ENCODE measurements around the gene DRC1.

DRC1 gene

DNA sequence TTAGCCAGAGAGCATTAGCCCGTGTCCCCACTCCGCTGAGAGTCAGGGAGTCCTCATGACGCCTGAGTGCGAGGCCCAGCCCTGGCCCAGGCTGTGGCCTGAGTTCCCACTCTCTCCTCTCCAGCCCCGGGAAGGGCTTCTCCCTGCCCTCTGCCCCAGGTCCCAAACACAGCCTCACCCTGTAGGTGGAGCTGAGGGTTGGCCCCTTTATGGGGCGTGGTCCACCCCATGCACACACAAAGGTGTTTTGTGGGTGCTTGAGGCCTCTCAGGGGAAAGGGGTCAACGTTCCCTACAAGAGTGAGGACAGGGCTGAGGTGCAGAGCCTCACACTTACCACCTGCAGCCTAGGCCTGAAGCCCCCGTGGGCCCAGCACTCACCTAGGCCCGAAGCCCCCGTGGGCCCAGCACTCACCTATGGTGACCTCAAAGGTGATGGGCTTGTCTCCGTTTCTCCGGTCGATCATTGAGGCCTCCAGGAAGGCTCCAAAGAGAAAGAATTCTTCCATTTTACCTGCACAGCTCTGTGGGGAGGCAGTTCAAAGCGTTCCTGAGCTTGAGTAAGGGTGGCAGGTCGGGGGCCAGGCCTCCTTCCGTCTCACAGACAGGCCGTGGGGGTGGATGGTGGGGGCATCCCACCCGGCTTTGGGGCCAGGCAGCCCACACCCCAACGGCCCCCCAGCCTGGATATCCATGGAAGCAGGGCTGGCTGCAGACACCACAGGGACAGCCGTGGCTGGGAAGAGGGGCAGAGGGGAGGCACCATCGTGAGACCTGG, 78.3 kb downstream of the DRC1 start:
- no peak for DNase-seq

DNA sequence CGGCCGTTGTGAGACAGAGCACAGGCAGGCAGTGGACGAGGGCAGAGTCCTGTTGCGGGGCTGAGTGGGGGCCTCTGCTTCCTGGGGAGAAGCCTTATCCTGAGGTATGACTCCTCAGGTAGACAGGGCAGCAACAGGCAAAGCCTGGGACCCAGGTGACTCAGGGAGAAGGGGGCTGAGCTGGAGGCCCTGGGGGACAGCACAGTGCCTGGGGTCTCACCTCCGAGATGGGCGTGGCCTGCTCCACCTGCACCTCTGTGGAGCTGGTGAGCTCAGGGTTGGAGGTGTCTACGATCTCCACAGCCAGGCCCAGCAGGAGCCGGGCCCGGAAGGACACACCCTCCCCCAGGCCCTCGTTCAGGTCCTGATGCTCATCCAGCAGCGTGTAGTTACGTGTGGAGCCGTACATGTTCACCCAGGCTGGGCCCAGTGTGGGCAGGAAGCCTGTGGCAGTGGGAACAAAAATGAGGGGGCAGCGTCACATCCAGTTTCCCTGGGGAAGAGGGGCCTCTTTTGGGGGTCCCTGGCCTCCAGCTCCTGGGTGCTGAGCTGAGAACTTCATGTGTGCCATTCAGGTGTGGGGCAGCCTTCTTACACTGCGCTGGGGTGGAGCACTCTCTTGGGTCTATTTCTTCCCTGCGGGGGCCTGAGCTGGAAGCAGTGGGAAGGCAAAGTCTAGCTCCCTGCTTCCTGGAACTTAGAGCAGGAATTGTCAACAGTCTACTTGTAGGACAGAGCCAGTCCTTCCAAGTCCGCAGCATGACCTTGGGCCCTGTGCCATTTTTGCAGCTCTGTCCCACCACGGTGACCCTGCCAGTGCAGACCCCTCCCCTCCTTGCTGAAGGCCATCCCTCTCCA, 79.1 kb downstream of the DRC1 start:
- DNase-seq: no peak

DNA sequence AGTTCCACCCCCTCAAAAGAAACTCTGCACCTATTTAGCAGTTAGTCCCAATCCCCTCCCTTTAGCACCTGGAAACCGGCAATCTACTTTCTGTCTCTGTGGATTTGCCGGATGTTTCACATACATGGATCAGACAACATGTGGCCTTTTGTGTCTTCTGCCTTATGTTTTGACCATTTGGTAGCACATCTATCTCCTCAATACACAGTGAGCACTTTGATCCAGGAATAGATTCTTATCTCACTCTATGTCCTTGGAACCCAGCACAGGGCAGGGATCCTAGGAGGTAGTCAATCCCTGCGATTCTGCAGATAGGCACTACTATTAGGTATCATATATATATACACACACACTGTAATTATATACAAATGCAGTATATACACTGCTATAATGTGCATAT, 80.0 kb downstream of the DRC1 start:
- no peak for DNase-seq

DNA sequence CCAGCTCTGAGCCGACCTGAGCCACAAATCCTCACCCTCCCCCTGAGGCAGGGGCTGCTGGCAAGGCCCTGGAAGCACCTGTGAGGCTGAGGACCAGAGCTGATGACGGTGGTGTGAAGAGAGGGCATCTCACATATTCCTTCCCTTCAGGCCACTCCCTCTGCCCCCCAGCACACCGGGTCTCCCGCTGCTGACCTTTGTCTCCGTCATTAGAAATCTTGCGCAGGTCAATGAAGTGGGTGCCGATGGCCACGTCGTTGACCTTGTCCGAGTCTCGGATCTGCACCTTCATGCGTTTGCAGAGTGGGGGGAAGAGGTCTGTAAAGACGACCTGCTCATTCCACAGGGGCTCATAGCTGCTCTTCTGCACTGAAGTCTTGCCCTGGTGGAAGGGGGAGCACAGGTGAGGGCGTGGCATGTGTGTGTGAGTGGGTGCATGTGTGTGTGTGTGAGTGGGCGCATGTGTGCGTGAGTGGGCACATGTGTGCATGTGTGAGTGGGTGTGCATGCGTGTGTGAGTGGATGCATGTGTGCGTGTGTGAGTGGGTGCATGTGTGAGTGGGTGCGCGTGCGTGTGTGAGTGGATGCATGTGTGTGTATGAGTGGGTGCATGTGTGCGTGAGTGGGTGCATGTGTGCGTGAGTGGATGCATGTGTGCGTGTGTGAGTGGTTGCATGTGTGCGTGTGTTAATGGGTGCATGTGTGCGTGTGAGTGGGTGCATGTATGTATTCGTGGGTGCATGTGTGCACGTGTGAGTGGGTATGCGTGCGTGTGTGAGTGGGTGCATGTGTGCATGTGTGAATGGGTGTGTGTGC, 80.7 kb downstream of the DRC1 start:
- no peak for DNase-seq

DNA sequence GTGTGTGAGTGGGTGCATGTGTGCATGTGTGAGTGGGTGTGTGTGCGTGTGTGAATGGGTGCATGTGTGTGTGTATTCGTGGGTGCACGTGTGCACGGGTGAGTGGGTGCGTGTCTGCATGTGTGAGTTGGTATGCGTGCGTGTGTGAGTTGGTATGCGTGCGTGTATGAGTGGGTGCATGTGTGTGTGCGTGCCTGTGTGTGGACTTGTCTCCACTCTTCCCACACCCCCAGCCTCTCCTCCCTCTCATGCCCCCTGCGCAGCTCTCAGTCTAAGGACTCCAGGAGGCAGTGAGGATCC, 81.3 kb downstream of the DRC1 start:
- DNase-seq: no peak

DNA sequence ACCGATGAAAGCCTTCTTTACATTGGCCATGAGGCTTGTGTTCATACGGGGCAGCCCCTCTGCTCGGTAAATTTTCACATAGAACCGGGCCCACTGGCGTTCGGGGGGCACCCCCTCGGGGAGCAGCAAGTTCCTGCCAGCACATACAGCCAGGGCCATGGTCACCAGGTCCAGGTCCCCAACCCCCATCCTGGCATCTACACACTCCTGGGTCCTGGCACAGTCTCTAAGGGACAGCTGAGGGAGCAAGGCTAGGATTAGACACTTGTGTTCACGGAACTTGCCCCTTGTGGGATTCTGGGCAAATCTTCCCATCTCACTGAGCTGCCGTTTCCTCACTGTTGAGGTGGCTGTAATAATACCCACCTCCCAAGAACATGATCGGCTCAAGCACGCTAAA, 81.8 kb downstream of the DRC1 start:
- no peak for DNase-seq

DNA sequence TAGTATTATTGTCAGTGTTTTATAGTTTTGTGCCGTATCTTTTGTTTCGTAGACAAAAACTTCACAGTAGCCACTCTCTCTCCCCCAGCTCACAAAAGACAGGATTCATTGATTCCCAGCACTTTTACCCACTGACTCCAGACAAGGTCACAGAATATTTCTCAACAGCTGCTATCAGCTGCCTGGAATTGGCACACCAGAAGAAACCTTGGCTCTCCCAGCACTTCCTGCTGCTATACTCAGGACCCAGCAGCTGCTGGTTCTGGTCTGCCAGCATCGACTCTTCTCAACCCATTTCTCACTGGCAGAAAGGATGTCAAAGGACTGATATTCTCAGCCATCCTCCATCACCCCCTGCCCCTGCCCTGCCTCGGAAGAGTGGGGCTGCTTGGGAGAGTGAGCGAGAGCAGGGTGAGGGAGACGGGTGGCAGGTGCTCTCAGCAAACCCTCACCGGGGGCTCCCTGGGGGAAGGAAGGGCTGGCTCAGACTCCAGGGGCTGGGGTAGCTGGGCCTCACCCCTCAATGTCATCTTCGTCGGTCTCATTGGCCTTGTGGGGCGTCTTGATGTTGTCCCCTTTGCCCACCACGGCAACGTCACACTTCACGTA, 82.3 kb downstream of the DRC1 start:
- DNase-seq: no peak

DNA sequence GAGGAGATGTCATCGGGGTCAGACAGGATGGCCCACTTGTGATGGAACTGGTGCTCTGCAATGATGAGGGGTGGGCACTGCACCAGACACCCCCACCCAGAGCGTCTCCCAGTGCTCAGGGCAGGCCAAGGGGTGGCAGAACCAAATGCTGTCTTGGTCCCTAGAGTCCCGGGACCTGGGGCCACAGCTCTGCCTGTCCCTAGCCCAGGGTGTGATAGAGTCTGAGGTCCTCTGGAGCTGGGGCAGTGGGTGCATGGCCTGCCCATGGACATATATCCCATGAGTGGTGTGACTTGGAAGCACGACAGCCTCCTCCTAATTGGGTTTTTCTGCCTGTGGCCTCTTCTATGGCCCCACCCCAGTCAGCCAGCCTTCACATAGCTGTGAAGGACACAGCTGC, 82.9 kb downstream of the DRC1 start:
- no peak for DNase-seq

DNA sequence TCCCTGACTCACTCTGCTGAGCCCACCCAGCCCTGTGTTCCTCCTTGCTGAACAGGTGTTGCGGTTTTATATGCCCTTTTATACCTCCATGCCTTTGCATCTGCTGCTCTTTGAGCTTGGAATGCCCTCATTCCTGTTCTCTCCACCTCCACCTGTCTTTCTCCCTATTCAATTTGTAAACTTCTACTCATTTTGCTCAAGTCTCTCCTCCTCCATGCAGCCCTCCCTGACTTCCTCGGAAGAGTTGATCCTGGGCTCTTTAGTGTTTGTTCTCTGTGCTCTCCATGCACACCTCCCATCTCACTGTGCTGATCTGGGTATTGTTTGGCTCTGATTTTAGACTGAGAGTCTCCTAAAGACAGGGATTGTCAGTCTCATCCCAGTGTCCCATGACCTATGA, 83.4 kb downstream of the DRC1 start:
- DNase-seq: no peak

DNA sequence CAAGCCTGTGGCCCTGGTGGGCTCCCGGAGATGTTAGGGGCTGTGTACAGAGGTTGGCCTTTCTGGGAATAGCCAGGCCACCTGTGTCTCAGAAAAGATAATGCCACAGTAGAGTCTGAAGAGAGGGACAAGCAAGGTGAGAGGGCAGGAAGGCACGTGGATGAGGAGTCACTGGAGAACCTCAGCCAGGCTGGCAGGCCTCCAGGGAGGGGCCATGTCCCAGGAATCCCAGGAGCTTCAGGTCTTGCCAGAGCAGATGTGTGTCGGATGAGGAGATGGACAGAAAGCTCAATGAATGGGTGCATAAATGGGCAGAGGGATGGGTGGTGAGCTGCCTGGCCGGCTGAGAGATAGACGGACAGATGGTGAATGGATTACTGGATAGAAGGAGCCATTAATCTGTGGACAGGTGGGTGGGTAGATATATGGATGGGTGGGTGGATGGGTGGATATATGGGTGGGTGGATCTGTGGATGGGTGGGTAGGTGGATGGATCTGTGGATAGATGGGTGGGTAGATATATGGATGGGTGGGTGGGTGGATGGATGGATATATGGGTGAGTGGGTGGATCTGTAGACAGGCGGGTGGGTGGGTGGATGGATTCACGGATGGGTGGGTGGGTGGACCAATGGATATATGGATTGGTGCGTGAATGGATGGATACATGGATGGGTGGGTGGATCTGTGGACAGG, 84.2 kb downstream of the DRC1 start:
- DNase-seq: no peak

DNA sequence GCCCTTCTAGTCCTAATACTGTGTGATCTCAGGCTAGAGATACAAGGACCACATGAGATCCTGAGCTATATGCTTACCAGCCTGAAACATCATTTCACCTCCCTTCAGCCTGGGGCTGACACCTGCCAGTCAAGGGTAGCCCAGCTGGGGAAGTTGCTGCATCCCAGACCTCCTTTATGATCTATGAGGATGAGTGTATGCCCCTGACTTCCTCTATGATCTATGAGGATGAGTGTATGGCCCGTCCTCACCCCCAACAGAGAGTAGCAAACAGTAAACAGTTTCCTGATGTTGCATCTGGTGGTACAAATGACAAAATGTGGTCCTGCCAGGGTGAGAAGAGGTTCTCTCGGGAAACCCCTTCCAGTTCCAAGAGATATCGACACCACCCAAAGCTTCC, 85.1 kb downstream of the DRC1 start:
- DNase-seq: no peak

DNA sequence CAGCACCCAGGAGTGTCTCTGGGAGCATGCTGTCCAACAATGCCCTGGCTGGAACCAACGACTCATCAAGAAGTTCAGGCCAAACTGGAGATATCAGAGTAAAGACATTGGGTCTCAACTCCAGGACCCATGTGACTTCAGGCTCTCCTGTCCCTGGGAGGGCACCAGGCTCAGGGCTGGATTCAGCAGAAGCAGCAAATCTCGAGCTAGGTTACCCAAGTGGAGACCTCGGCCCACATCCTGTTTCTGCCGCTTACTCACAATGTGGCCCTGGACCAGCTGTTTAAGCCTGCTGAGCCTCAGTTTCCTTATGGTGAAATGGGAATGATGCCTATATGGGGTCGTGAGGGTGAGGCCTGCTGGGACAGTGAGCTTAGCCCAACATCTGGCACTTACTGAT, 85.5 kb downstream of the DRC1 start:
- DNase-seq: no peak

DNA sequence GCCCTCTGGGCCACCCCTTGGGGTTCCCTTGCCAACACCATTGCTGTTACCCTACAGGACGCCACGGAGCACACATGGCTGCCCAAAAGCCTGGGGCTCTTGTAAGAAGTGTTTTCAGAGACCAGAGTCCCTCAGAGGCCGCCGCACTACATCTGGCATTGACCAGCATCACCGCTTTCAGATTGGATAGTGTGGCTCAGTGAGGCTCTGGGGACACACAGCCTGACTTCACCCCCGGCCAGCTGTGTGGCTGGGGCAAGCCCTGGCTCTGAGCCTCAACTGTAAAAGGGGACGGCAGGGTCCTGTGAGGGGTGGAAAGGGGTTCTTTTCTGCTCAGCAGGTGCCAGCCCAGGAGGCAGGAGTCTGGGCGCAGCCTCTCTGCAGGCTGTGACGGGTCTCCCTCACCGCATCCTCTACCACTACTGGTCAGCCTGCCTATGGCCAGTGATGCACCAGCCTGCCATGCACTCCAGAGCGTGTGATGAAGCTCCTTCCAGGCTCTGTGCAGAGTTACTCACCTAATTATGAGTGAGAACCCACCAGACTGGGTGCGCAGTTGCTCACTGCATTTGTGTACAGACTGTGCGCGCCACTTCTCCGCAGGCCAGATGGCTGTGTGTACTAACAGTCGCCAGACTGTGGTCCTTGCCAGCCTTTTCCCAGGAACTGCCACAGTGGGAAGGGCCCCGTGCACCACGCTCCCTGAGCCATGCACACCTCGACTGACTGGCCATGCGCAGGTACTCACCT, 86.9 kb downstream of the DRC1 start:
- DNase-seq: no peak

DNA sequence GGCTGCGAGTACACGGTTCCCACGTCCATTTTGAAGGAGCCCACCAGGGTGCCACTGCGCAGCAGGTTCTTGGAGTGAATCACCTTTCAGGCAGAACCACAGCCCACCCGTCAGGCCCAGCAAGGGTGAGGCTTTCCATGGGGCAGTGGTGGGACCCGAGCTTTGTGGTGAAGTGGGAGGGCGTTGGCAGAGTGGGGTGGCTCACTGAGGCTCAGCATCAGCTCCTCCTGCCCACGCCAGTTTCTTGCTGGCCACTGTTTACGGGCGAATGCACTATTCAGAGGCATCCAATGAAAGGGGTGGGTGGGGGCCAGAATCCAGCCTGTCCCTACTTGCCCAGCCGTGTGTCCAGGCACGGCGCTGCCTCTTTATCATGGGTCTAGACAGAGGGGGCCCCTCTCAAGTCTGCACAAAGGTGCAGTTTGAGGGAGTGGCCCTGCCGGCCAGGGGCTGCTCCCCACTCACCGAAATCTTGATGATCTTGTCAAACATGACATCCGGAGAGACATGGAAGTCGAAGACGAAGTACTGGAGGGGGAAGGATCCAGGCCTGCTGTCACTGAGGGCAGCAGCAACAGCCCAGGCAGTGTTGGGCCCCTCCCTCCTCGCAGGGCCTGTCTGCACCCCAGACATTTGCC, 87.6 kb downstream of the DRC1 start:
- DNase-seq: no peak

DNA sequence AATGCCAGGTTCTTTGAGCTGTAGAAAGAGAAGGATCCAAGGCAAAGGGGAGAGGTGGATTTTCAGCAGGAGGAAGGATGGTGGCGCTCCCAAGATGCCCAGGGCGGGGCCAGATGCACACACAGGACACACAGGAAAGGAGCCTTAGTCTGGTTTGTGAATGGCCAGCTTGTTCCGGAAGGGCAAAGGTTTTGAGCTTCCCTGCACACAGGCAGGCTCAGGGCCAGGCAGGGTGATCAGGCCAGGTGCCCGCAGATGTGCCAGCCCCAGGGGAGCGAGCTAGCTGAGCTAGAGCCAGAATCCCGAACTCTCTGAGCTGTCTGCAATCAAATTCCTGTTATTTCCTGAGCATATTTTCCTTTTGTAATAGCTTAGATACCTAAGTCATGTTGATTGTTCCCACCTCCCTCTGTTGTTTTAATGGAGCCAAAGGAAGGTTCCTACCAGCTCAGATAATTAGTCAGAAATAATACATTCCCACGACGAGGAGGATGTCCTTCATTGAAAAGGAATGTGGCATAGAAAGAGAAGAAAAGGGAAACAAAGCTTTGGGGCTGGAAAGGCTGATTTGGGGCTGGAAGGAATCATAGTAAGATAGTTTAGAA, 89.9 kb downstream of the DRC1 start:
- DNase-seq: no peak

DNA sequence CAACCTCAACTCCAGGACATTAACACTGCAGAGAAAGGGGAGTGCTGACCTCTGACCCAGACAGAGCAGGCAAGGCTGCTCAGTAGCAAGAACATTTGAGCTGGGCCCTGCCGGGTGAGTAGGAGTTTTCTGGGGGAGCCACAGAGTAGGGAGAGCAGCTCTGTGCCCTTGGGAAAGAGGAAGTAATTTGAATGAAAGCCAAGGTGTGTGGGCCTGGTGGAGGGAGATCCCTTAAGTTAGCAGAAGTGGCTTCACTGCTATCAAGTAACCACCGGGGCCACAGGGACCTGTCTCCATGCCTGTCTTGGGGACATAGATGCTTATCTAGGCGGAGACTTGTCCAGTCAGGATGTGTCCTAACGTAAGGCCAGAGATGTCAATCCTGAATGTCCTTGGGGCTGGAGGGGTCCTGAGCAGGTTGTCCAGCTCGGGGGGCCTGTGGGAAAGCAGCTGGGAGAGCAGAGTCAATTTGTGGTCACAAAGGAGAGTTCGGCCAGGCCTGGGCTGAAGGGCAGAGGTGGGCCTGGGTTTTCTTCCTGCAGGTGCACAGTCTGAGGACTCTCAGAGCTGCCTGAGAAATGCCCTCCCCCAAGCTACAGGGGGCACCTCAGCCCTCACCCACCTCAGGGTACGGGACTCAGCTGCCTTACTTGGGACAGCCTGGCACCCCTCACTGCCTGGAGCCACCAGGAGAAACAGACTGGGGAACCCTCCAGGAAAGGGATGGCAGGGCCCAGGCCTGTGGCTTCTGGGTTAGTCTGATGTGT, 91.2 kb downstream of the DRC1 start:
- DNase-seq: peak; percentile 14 to 52

DNA sequence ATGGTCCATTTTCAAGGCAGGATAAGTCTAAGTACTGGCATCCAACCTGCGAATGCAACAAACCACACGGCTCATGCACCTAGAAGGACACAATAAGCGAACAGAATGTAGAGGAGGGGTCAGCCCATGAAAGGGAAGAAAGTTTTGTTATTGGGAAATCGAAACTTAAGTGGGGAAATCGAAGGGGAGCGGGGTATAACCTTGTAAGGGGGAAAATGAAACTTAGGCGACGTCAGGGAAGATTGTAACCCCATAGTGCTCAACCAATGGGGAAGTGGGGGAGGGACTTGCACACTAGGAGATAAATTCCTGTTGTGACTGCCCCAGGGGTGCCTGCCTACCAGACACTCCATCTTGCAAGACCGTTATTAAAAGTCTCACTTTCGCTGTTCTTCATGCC, 91.8 kb downstream of the DRC1 start:
- DNase-seq: peak in 1 of 2 experiments; percentile 4

DNA sequence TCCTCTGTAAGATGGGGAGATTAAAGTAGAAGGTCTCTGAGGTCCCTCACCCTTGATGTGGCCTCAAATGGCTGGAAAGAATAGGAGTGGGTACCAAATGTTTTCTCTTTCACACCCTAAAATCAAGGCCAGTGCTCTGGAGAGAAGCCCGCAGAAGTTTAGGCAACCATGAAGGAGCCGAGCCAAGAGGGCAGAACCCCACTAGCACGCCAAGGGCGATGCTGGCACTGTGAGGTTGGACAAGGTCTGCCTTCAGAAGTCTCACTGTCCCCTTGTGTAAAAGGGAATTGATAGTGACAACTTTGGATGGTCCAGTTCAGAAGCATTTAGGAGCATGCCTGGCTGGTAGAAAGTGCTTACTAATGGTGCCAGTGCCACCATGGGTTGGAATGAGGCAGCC, 92.5 kb downstream of the DRC1 start:
- DNase-seq: no peak

DNA sequence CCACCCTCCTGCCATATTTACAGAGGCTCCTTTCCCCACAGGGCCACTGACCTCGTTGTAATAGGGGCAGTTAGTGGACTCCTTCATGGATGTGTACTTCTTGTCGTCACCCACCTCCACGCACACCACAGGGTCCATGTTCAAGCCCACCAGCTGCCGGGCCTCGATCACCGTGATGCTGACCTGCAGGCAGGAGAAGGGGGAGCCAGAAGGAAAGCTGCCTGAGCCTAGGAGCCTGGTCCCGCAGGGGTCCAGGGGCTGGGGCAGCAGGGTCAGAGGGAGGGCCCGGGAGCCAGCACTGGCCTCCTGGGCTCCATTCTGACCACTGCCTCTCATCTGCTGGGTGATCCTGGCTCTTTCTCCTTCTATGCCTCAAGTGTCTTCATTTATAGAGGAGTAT, 93.2 kb downstream of the DRC1 start:
- DNase-seq: no peak

DNA sequence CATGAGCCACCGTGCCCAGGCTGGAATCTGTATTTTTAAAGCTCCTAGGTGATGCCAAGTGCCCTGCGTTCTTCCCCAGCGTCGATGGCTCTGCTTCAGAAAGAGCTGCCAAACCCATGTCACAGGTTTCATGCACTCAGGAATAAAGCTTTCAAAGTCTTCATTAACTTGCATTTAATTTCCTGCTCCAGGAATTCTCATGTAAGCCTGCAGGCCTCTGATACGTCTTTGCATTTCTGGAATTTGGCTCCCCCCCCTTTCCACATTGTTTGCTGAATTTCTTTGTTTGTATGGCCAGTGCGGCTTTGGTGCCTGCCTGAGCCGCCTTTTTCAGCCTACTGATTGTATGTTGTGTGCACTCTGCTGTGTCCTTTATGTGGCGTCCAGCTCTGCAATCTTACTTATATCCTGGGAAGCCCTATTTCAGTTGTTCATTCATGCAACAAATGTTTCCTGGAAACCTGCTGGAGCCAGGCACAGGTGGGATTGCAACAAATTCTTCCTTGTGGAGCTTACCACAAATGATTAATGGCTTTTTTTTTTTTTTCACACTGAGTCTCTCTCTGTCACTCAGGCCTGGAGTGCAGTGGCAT, 94.1 kb downstream of the DRC1 start:
- DNase-seq: no peak

Measured in AML-193 (cell line).